Natural killer cell (primary cell): Measurements from ENCODE around the gene ZSWIM6. TPM values are rescaled to one million over a fixed set of nuclear protein-coding genes. Genes with fewer than 3 reads are reported as not detected.

Source experiments
- ATAC-seq, 3 donors: fragments of 150-1000 bp in 2 of 3; fragments of 200-7000 bp in 1 of 3; cut with Tn5 transposase; 1 replicate in 1 of 3; 2 replicates in 2 of 3; pipeline ENCODE4 v1.10.0; 2021; ENCODE audit warnings: mild to moderate bottlenecking in 2 of 3, moderate library complexity in 2 of 3
- DNase-seq, 2 donors: peaks; one replicate each; pipeline versions ENCODE4 v3.0.0 to v3.0.0-alpha.2; 2013 to 2021; ENCODE audit warnings: mixed read lengths in 1 of 2
- H3K27ac ChIP-seq: one replicate; pipeline ENCODE4 v1.5.1; 2013; ENCODE audit warnings: mild to moderate bottlenecking, low read length
- H3K27me3 ChIP-seq: one replicate; pipeline ENCODE4 v1.6.1; 2013; ENCODE audit warnings: low read length; ENCODE audit not compliant: control insufficient read depth, insufficient read depth
- H3K36me3 ChIP-seq: one replicate; pipeline ENCODE4 v1.6.1; 2013; ENCODE audit warnings: low read length; ENCODE audit not compliant: control insufficient read depth, insufficient read depth
- H3K4me1 ChIP-seq: one replicate; pipeline ENCODE4 v1.6.1; 2013; ENCODE audit warnings: low read length; ENCODE audit not compliant: control insufficient read depth, insufficient read depth
- H3K4me3 ChIP-seq: one replicate; pipeline ENCODE4 v1.5.1; 2013; ENCODE audit warnings: low read length
- H3K9me3 ChIP-seq: one replicate; pipeline ENCODE4 v1.6.1; 2013; ENCODE audit warnings: low read length; ENCODE audit not compliant: control insufficient read depth, insufficient read depth
- H3K27ac Mint-ChIP-seq, 2 donors: one replicate each; pipeline ENCODE4 v1.8.0; 2022; ENCODE audit warnings: mild to moderate bottlenecking in 2 of 2, mixed read lengths in 2 of 2, moderate library complexity in 1 of 2
- H3K27me3 Mint-ChIP-seq, 2 donors: one replicate each; pipeline ENCODE4 v1.8.0; 2022; ENCODE audit warnings: low read depth in 2 of 2, mixed read lengths in 2 of 2
- H3K36me3 Mint-ChIP-seq: one replicate; pipeline ENCODE4 v1.8.0; 2022; ENCODE audit warnings: mixed read lengths
- H3K4me1 Mint-ChIP-seq, 2 donors: one replicate each; pipeline ENCODE4 v1.8.0; 2022; ENCODE audit warnings: mixed read lengths in 2 of 2
- H3K4me3 Mint-ChIP-seq: one replicate; pipeline ENCODE4 v1.8.0; 2022; ENCODE audit warnings: mild to moderate bottlenecking, moderate library complexity, mixed read lengths
- H3K9me3 Mint-ChIP-seq, 2 donors: one replicate each; pipeline ENCODE4 v1.8.0; 2022; ENCODE audit warnings: mixed read lengths in 2 of 2
- CTCF ChIP-seq: fragments of 200-600 bp; IDR thresholded peaks from one replicate; pipeline ENCODE4 v1.8.0; 2022; ENCODE audit warnings: antibody characterized with exemption
- WGBS: methylation state at CpG from one replicate; pipeline ENCODE4 v1.1.7; 2013; ENCODE audit warnings: missing lambda C conversion rate; ENCODE audit not compliant: insufficient coverage; 5-methylcytosine and 5-hydroxymethylcytosine counted together
- intact Hi-C: fragments of 100-400 bp; cut with micrococcal nuclease; formaldehyde crosslinking; loops from one replicate; pipeline ENCODE4 v1.14.2; 2022
- total RNA-seq, 4 donors: library from RNA; stranded (reverse); fragments of 120-200 nt in 1 of 4; gene quantifications; one replicate each; pipeline versions ENCODE4 v1.2.3 to v1.2.4, GENCODE V29; 2013 to 2022

Gene ZSWIM6
- total RNA-seq, 3 donors from 2014 or later (not counting 1 experiment from before 2014, with no cell fraction given), result 8.7 to 11.4 (median 10.5) TPM

GRCh38 chr5:61534481-61535267 lies 202.6 kb downstream of the ZSWIM6 start:
- Histone ChIP-seq H3K4me1 (no peaks in the 10 kb centered on the region), H3K9me3 (no peaks in the 10 kb centered on the region), H3K36me3 (peaks cover 14% of the 10 kb centered on the region), H3K4me3 (no peak overlapping the region), H3K27me3 (no peaks in the 10 kb centered on the region), H3K27ac (no peak overlapping the region)
- Mint-ChIP-seq H3K27me3 (no peaks in the 10 kb centered on the region), H3K4me1 (peaks cover 12 to 17% of the 10 kb centered on the region in 2 donors), H3K36me3 (peaks cover 19% of the 10 kb centered on the region), H3K27ac (peak overlapping the region; percentile 29 to 48), H3K4me3 (peak overlapping the region; percentile 17), H3K9me3 (no peaks in the 10 kb centered on the region)
- WGBS, result 13% methylated on average over 4 of the region's 5 CpGs
- TF ChIP-seq CTCF, result no peak
- intact Hi-C loops, result no loop called here
- DNase-seq (peak in 1 of 2 donors; percentile 26), ATAC-seq (peak; percentile 49 to 89 (median 63))

- no peak for TF ChIP-seq CTCF
- H3K4me1 Mint-ChIP-seq, result peaks cover 12 to 17% of the 10 kb centered on the region in 2 donors
- no peak for ATAC-seq
- DNase-seq, result no peak
- H3K27me3 Mint-ChIP-seq, result no peaks in the 10 kb centered on the region
- intact Hi-C loops, result no loop called here
- over 99% methylated on average over 5 of the region's 7 CpGs for WGBS
- H3K4me1 ChIP-seq, result no peaks in the 10 kb centered on the region
- H3K36me3 Mint-ChIP-seq, result peaks cover 23% of the 10 kb centered on the region
- peaks cover 14% of the 10 kb centered on the region for H3K36me3 ChIP-seq
- no peaks in the 10 kb centered on the region for H3K9me3 Mint-ChIP-seq
- no peaks in the 10 kb centered on the region for H3K27me3 ChIP-seq
- H3K4me3 Mint-ChIP-seq, result no peak overlapping the region
- H3K9me3 ChIP-seq, result no peaks in the 10 kb centered on the region
- no peak overlapping the region for H3K4me3 ChIP-seq
- no peak overlapping the region for H3K27ac Mint-ChIP-seq
- no peak overlapping the region for H3K27ac ChIP-seq
These were observed 203.8 kb downstream of the ZSWIM6 start for GRCh38 chr5:61535828-61536227.

GRCh38 chr5:61536922-61537321 lies 204.9 kb downstream of the ZSWIM6 start:
- no CpG with 5 or more reads among the region's 1 CpG for WGBS
- TF ChIP-seq CTCF, result no peak
- Mint-ChIP-seq H3K4me3 (no peak overlapping the region), H3K27me3 (no peaks in the 10 kb centered on the region), H3K36me3 (peaks cover 27% of the 10 kb centered on the region), H3K27ac (no peak overlapping the region), H3K9me3 (no peaks in the 10 kb centered on the region), H3K4me1 (peaks cover 12 to 17% of the 10 kb centered on the region in 2 donors)
- no peak overlapping the region for H3K4me3 ChIP-seq
- no peaks in the 10 kb centered on the region for H3K27me3 ChIP-seq
- H3K27ac ChIP-seq, result no peak overlapping the region
- H3K36me3 ChIP-seq, result peaks cover 19% of the 10 kb centered on the region
- ATAC-seq (no peak), DNase-seq (no peak)
- intact Hi-C loops, result no loop called here
- no peaks in the 10 kb centered on the region for H3K9me3 ChIP-seq
- H3K4me1 ChIP-seq, result no peaks in the 10 kb centered on the region
